CD4-positive, alpha-beta T cell treated with Interleukin-4 for 4 hours (primary cell): ENCODE measurements around the gene AATK.
"Not testable (repeated sequence)": the region's sequence is repeated elsewhere in the genome, so short reads cannot be mapped to it uniquely, and the experiment has no call there.

ENCODE experiments used
- DNase-seq: peaks from one replicate; pipeline ENCODE4 v3.0.0-alpha.2; 2020

Gene AATK

GRCh38 chr17:81161536-81161935 lies 4.5 kb downstream of the AATK start:
- DNase-seq: no peak

- no peak for DNase-seq
Observed at GRCh38 chr17:81160747-81161453, 5.1 kb downstream of the AATK start.

GRCh38 chr17:81160306-81160705 lies 5.7 kb downstream of the AATK start:
- no peak for DNase-seq

GRCh38 chr17:81159611-81160265 lies 6.3 kb downstream of the AATK start:
- no peak for DNase-seq

- no peak for DNase-seq
Observed at GRCh38 chr17:81158688-81159590, 7.1 kb downstream of the AATK start.

GRCh38 chr17:81157848-81158687 lies 8.0 kb downstream of the AATK start:
- no peak for DNase-seq

GRCh38 chr17:81156866-81157805 lies 8.9 kb downstream of the AATK start:
- DNase-seq: no peak

GRCh38 chr17:81154961-81155360 lies 11.1 kb downstream of the AATK start:
- DNase-seq: no peak

- not testable (repeated sequence) for DNase-seq
Observed at GRCh38 chr17:81154016-81154415, 12.0 kb downstream of the AATK start.

GRCh38 chr17:81153340-81153803 lies 12.6 kb downstream of the AATK start:
- peak; percentile 13 for DNase-seq

GRCh38 chr17:81152288-81152828 lies 13.7 kb downstream of the AATK start:
- no peak for DNase-seq

GRCh38 chr17:81151278-81151677 lies 14.7 kb downstream of the AATK start:
- no peak for DNase-seq

GRCh38 chr17:81150377-81151077 lies 15.5 kb downstream of the AATK start:
- DNase-seq: no peak

GRCh38 chr17:81148986-81149533 lies 17.0 kb downstream of the AATK start:
- no peak for DNase-seq

GRCh38 chr17:81148571-81148970 lies 17.4 kb downstream of the AATK start:
- DNase-seq: no peak

GRCh38 chr17:81147701-81148100 lies 18.3 kb downstream of the AATK start:
- DNase-seq: no peak

- not testable (repeated sequence) for DNase-seq
Observed at GRCh38 chr17:81146208-81146607, 19.8 kb downstream of the AATK start.

GRCh38 chr17:81144423-81144781 lies 21.6 kb downstream of the AATK start:
- no peak for DNase-seq

GRCh38 chr17:81143717-81144422 lies 22.2 kb downstream of the AATK start:
- DNase-seq: no peak

GRCh38 chr17:81143200-81143527 lies 22.9 kb downstream of the AATK start:
- DNase-seq: no peak
